ENCODE data around the gene RHCE.
"Not testable (repeated sequence)": the region's sequence is repeated elsewhere in the genome, so short reads cannot be mapped to it uniquely, and the experiment has no call there.

Gene RHCE

GRCh38 chr1:25397549-25397948, 23.1 kb downstream of the RHCE start:
- DNase-seq, result not testable (repeated sequence)

GRCh38 chr1:25392841-25393240, 27.8 kb downstream of the RHCE start:
- DNase-seq, result no peak

- DNase-seq, result not testable (repeated sequence)
Observed at GRCh38 chr1:25389721-25390120, 30.9 kb downstream of the RHCE start.

- not testable (repeated sequence) for DNase-seq
Observed at GRCh38 chr1:25388691-25389090, 31.9 kb downstream of the RHCE start.

GRCh38 chr1:25387096-25387495, 33.5 kb downstream of the RHCE start:
- DNase-seq, result not testable (repeated sequence)

GRCh38 chr1:25383875-25384274, 36.8 kb downstream of the RHCE start:
- DNase-seq, result not testable (repeated sequence)

GRCh38 chr1:25383090-25383489, 37.5 kb downstream of the RHCE start:
- DNase-seq, result not testable (repeated sequence)

GRCh38 chr1:25382543-25382942, 38.1 kb downstream of the RHCE start:
- DNase-seq, result not testable (repeated sequence)

- not testable (repeated sequence) for DNase-seq
Observed at GRCh38 chr1:25378367-25378766, 42.3 kb downstream of the RHCE start.

- DNase-seq, result not testable (repeated sequence)
Observed at GRCh38 chr1:25371757-25372156, 48.9 kb downstream of the RHCE start.

GRCh38 chr1:25369691-25370271, 50.8 kb downstream of the RHCE start:
- DNase-seq, result not testable (repeated sequence)

GRCh38 chr1:25369241-25369640, 51.4 kb downstream of the RHCE start:
- DNase-seq, result no peak

GRCh38 chr1:25362634-25363559, 57.7 kb downstream of the RHCE start:
- DNase-seq, result not testable (repeated sequence)

- DNase-seq, result no peak
Observed at GRCh38 chr1:25361901-25362300, 58.7 kb downstream of the RHCE start.

- DNase-seq, result no peak
Observed at GRCh38 chr1:25360596-25361581, 59.7 kb downstream of the RHCE start.

GRCh38 chr1:25356848-25357247, 63.8 kb downstream of the RHCE start:
- no peak for DNase-seq

- DNase-seq, result no peak
Observed at GRCh38 chr1:25356441-25356840, 64.2 kb downstream of the RHCE start.

- no peak for DNase-seq
Observed at GRCh38 chr1:25355841-25356395, 64.7 kb downstream of the RHCE start.

- no peak for DNase-seq
Observed at GRCh38 chr1:25349606-25350005, 71.0 kb downstream of the RHCE start.

- no peak for DNase-seq
Observed at GRCh38 chr1:25347556-25347955, 73.1 kb downstream of the RHCE start.

- no peak for DNase-seq
Observed at GRCh38 chr1:25343872-25344271, 76.8 kb downstream of the RHCE start.

- DNase-seq, result no peak
Observed at GRCh38 chr1:25342846-25343245, 77.8 kb downstream of the RHCE start.

GRCh38 chr1:25341746-25342145, 78.9 kb downstream of the RHCE start:
- DNase-seq, result no peak
